ENCODE measurements around the gene COPS2.
"Not testable (repeated sequence)": the region's sequence is repeated elsewhere in the genome, so short reads cannot be mapped to it uniquely, and the experiment has no call there.

Gene COPS2

GRCh38 chr15:49110158-49110944 lies 45.0 kb downstream of the COPS2 start:
- in situ Hi-C loops (cut with MboI; ENCODE audit: low sequenced_read_pairs): no loop called here

GRCh38 chr15:49103002-49103401 lies 52.4 kb downstream of the COPS2 start:
- in situ Hi-C loops (cut with MboI; ENCODE audit: low sequenced_read_pairs): no loop called here

GRCh38 chr15:49101536-49101935 lies 53.9 kb downstream of the COPS2 start:
- in situ Hi-C loops (cut with MboI; ENCODE audit: low sequenced_read_pairs): no loop called here

- in situ Hi-C loops (cut with MboI; ENCODE audit: low sequenced_read_pairs): no loop called here
Measured at GRCh38 chr15:49096090-49096750, 59.2 kb downstream of the COPS2 start.

GRCh38 chr15:49094923-49095322 lies 60.5 kb downstream of the COPS2 start:
- in situ Hi-C loops (cut with MboI; ENCODE audit: low sequenced_read_pairs): no loop called here

- in situ Hi-C loops (cut with MboI; ENCODE audit: low sequenced_read_pairs): no loop called here
Measured at GRCh38 chr15:49093252-49094105, 61.9 kb downstream of the COPS2 start.

- in situ Hi-C loops (cut with MboI; ENCODE audit: low sequenced_read_pairs): no loop called here
Measured at GRCh38 chr15:49088996-49089395, 66.4 kb downstream of the COPS2 start.

GRCh38 chr15:49085696-49086459 lies 69.5 kb downstream of the COPS2 start:
- in situ Hi-C loops (cut with MboI; ENCODE audit: low sequenced_read_pairs): no loop called here

- in situ Hi-C loops (cut with MboI; ENCODE audit: low sequenced_read_pairs): no loop called here
Measured at GRCh38 chr15:49084285-49084570, 71.2 kb downstream of the COPS2 start.

- in situ Hi-C loops (cut with MboI; ENCODE audit: low sequenced_read_pairs): no loop called here
Measured at GRCh38 chr15:49083401-49084284, 71.8 kb downstream of the COPS2 start.

- in situ Hi-C loops (cut with MboI; ENCODE audit: low sequenced_read_pairs): no loop called here
Measured at GRCh38 chr15:49082960-49083359, 72.4 kb downstream of the COPS2 start.

GRCh38 chr15:49079340-49080039 lies 75.9 kb downstream of the COPS2 start:
- in situ Hi-C loops (cut with MboI; ENCODE audit: low sequenced_read_pairs): no loop called here

- in situ Hi-C loops (cut with MboI; ENCODE audit: low sequenced_read_pairs): no loop called here
Measured at GRCh38 chr15:49075881-49076280, 79.5 kb downstream of the COPS2 start.

GRCh38 chr15:49074589-49075287 lies 80.7 kb downstream of the COPS2 start:
- in situ Hi-C loops (cut with MboI; ENCODE audit: low sequenced_read_pairs): not testable (repeated sequence)
